ENCODE data around the gene SPART.

Gene SPART, protein sequence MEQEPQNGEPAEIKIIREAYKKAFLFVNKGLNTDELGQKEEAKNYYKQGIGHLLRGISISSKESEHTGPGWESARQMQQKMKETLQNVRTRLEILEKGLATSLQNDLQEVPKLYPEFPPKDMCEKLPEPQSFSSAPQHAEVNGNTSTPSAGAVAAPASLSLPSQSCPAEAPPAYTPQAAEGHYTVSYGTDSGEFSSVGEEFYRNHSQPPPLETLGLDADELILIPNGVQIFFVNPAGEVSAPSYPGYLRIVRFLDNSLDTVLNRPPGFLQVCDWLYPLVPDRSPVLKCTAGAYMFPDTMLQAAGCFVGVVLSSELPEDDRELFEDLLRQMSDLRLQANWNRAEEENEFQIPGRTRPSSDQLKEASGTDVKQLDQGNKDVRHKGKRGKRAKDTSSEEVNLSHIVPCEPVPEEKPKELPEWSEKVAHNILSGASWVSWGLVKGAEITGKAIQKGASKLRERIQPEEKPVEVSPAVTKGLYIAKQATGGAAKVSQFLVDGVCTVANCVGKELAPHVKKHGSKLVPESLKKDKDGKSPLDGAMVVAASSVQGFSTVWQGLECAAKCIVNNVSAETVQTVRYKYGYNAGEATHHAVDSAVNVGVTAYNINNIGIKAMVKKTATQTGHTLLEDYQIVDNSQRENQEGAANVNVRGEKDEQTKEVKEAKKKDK

DNA sequence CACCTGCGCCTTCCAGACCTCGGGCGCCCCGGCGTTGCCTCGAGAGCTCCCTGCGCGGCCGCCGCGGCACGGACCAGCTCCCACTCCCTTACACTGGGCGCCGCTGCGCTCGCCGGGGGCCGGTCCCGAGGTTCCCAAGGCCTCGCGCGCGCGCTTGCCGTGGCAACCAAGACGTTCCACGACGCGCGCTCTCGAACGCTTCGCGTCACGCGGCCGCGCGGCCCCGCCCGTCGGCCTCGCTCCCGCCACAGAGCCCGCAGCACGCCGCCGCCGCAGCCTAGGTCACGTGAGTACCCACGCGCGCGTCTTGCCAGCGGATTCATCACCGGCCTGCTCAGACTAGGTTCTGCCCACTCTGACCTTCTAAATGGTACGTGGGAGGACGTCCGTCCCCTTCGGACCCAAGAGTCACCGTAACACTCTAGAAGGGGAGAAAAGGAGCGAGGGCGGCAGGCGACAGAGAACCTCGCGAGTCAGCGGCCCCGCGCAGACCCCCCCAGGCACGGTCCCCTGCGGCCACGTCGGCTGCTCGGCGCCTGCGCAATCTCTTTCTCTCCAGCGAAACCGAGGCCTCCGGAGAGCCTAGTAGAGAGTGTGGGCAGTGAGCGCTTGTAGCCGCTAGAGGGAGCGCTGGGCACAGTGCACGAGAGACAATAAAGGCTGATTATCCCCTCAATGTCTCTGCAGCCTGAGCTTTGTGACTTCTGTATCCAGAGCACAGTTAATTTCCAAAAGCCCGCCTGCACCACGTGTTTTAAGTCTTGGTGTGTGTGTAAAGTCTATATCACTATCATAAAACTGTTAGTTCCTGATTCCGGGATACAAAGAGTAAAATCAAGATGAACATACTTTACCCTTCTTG, at the start of gene SPART:
Gene SPART (minus strand): TSS at position 173 of the 862 bp plus-strand sequence. CDS start 10,564 bp downstream, outside the sequence.
- DNase-seq (ENCODE audit: low read depth), result peak; percentile 93

DNA sequence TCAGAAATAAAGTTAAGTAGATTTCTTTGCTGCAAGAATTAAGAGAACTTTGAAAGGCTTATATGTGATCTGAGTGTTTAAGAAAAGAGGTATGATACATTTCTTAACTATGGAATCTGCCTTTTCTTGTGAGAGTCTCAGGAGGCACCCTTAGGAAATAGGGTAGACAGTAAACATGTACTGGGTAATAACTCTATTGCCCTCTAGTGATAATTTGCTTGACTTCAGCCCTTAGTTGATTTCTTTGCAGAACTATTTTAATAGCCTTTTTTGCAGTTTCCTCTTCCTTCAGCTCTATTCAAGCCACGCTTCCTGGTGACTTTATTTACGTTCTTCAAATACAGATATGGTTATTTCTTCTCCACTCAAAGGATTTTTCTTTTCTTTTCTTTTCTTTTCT, 49.1 kb upstream of the SPART start:
- peak; percentile 62 for DNase-seq (ENCODE audit: low read depth)

DNA sequence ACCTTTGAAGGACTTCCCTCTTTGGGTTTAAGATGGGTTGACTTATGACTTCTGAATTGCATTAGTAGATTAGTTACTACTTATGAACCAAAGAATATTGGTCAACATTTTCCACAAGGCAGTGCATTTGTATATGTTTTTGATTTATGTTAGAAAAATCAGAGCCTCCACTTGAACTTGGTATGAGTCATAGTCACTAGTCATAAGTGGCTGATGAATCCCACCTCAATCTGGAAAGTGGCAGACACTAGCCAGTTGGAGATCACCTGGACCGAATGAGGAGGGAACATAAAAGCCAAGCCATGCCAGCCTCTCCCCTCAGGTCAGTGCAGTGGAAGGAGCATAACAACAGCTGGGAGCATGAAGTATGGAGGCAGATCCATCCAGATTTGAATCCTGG, 39.3 kb upstream of the SPART start:
- peak; percentile 51 for DNase-seq (ENCODE audit: low read depth)

DNA sequence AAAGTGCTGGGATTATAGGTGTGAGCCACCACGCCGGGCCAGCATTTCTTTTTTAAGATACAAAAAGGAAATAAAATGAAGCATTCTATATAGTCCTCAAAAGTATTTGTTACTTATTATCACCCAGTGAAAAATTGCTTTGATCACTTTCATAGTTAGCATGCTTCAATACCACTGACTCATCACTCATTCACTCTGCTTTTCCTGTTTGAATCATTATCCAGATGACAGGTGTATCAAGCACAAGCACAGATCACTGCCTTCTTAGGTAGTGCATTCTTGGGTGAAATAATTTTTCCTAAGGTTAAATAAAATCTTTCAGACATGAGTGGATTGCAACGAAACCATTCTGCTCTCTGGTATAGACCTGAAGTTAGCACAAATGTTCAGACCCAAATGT, 35.8 kb upstream of the SPART start:
- DNase-seq (ENCODE audit: low read depth), result peak; percentile 15

DNA sequence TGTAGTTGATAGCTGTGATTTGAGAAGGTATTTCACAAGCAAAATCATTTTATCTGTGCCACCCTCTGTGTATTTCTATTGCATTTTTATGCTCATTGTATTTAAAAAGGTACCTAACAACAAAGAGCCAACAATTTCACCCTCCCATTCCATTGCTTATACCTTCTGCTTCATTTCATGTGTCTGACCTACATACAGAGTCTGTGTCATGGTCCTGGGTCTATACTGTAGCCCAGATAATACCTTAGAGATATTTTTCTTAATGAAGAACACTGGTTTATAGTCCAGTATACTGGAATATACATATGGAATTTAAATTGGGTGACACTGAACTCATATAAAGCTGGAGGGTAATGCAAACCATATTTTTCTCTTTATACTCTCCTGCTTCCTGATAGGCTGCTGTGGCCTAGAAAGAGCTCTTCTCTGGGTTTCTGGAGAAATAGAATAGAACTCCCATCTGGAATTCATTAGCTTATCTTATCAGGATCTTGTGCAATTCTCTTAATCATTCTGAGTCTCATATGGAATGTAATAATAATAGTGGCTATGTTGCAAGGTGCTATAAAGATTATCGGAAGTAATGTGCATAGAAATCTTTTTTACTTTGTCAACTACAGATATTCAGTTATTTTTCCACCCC, 31.8 kb upstream of the SPART start:
- DNase-seq (ENCODE audit: low read depth), result no peak

DNA sequence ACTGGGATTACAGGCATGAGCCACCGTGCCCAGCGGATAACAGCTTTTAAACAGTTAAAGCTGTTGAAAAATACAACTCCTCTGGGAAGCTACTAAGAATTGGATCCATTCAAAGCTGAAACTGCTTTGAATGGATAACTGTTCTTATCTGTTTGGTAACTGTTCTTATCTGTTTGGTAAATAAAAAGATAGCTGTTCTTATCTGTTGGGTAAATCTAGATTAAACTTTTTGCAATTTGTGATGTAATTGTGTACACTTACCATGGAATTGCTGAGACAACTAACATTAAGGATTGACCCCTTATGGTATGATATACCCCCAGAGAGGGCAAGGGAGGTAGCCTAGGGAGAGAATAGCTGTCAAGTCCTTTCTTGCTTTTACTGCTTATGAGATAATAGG, 27.9 kb upstream of the SPART start:
- no peak for DNase-seq (ENCODE audit: low read depth)

DNA sequence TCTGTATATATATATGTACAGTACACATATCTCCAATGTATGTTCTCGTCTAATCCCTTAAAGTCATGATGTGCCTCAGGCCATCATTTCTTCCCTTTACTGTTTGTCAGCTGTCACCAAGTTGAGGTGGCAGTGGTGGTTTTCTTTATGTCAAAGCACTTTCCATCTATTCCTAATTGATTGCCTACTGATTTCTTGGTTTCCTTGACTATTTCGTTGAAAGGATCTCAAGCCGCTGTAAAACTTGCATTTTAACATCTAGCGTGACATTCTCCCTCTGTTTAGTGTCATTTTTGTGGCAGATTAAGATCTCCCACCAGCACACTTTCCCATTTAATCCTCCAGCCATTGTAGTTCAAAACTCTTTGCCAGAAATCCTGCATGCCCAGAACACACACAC, 25.0 kb upstream of the SPART start:
- no peak for DNase-seq (ENCODE audit: low read depth)

DNA sequence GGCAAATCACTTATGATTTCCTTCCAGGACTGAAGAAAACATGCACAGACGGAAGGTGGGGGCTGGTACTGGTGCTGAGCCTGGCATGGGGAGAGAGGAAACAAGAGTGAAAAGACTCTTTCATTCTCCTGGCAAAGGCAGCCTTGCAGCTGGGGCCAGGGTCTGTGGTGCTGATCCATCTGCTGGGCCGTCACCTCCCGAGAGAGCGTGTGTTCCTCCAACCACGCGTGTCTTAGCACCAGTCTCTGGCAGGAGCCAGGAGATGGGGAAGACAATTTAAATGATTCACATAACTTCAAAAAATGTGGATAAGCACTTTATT, 23.9 kb upstream of the SPART start:
- no peak for DNase-seq (ENCODE audit: low read depth)

DNA sequence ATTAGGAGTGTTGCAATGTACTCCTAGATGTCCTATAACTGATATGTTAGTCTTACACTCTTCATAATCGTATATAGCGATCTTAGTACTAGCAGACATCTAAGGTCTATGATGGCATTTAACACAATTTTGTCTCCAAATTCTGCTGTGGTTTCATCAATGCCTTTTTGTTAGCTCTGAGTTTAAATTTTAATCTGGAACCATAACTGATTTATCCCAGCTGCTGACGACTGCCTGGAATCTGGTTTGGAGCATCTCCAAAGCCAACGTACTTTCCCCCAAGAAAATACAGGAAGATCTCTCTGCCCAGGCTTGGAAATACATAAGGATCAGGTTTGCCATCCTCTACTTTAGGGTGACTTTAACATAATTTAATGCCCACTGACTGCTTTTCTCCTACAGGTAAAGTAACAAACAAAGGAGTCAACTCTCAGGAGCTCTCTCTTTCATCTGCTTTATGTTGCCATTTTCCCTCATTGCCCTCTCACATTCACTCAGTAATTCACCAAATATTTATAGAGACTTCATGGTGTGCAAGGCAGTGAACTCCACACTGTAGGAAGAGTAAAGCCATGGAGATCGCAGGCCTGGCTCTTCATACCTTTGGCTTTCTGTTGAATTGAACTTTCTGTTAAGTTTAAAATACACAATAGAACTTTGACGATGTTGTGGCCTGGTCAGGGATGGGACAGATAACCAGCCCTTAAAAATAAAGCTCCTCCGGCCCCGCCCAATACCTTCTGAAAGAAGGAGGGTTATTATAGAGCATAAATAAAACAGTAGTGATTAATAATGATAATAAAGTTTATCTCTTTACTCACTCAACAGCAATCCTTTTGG, 23.3 kb upstream of the SPART start:
- DNase-seq (ENCODE audit: low read depth), result no peak

DNA sequence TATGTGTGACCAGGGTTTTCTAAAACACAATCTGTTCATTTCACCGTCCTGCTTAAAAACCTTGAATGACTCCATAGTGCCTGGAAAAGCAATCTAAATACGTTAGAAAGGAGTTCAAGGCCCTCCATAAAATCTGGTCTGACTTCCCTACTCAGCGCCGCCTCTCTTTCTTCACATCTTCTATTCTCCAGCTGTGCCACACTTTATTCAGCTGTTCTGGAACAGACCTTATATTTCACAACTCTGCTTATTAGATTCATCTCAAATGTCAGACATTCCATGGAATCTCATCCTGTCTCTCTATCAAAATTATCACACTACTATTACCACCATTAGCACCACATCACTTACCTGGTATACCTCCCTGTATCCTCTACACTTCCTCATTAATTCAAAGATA, 19.8 kb upstream of the SPART start:
- no peak for DNase-seq (ENCODE audit: low read depth)

DNA sequence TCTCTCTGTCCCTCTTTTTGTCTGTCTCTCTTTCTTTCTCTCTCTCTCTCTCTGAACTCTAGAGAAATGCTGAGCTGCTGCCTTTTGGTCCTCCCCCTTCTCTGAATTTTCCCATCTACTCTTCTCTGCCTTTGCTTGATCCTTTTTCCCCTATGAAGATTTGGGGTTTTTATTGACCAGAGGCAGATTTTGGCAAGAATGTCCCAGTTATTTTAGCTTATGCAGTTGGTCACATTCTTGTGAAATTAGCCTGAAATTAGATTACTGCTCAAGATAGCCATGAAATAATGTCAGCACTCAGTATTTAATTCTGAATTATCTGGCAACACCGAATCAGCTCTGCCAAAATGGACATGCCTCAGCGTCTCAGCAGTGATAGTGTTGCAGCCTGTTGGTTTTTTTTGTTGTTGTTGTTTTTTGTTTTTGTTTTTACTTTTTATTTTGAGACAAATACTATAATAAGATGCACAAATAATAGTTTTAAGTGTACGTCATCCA, 17.2 kb upstream of the SPART start:
- DNase-seq (ENCODE audit: low read depth), result no peak

DNA sequence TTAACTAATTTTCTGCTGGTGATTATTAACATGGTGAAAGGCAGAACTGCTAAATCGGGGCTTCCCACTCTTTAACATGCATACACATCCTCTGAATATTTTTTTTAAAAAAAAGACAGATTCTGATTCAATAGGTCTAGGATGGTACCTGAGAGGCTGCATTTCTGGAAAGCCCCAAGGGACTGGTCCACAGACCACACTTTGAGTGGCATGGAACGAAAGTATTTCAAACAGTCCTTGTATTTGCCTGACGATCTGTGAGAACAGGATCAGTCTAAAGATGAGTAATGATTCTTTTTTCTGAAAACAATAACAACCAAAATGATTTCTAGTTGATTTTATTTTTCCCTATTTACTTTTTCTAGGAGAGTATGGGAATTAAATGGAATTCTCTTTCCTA, 16.7 kb upstream of the SPART start:
- no peak for DNase-seq (ENCODE audit: low read depth)

DNA sequence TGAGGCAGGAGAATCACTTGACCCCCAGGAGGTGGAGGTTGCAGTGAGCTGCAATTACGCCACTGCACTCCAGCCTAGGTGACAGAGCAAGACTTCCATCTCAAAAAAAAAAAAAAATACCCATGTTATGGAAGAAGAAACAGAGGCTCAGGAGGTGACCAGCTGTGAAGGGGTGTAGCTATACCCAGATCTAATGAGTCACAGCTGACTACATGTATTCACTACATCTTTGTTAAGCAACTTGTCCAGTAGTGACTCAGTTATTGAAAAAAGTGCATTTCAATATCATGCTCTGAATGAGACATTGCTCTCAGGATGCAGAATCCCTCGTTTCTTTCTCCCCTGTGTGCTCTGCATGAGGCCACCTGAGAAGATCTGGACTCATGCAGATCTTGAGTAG, 16.1 kb upstream of the SPART start:
- DNase-seq (ENCODE audit: low read depth), result peak; percentile 90

DNA sequence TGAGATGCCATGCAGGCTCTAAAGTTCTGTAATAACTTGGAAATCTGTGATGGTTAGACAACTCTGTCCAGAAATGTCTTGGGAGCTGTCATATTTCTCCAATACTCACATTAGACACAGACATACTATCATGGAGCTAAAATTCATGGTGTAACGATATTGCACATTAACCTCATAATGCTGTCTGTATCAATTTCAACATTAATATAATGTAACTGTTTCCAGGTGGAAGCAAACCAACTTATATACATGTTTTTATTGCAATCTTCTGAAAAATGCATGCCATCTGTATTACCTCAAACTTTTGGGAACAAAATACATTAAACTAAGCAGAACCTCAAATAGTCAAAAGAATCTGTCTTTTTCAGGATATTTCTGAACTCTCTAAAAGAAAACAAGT, 14.7 kb upstream of the SPART start:
- no peak for DNase-seq (ENCODE audit: low read depth)

DNA sequence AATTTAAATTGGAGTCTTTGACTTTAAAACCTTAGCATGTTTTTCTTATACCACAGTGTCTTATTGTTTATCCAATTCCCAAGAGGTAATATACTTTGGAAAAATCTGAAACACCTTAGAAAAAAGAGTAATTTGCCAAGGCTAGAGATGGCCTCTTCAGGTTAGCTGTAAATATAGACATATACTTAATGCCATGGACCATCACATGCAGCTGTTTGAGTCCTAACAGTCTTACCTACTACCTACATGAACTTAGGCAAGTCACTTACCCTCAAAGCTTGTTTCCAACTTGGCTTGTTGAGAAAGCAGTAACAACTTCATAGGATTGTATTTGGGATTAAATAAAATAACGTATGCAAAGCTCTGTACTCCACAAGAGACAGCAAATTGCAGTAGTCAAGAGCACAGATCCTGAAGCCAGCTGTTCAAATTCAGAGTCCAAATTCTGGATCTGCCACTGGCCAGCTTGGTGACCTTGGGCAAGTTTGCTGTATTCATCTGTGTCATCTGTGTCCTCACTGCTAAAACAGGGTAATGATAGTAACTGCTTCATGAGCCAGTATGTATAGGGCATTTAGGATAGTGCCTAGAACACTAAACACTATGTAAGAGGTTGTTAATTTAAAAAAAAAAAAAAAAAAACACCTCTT, 13.2 kb upstream of the SPART start:
- no peak for DNase-seq (ENCODE audit: low read depth)

DNA sequence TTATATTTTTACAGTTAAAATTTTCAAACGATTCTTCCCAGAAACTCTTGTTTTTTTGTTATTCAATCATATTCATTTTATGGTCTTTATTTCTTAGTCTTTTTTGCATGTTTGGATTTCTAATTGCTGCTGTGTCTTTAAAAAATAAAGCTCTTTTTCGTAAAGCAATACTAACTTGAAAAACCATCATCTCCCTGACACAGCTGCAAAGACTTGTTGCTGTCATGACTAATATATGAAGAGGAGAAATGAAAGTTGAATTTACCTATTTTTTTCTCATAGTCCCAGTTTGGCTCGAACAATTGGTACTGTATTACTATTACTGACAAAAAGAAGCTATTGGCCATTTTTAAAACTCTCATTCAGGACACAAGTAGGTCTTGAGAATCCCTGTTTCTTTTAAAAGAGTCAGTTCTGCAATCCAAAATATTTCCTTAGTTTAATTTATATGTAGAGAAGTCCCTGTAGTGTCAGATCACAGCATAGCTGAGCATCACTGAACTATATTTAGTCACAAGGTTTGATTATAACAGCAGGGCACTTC, 12.1 kb upstream of the SPART start:
- DNase-seq (ENCODE audit: low read depth), result no peak

DNA sequence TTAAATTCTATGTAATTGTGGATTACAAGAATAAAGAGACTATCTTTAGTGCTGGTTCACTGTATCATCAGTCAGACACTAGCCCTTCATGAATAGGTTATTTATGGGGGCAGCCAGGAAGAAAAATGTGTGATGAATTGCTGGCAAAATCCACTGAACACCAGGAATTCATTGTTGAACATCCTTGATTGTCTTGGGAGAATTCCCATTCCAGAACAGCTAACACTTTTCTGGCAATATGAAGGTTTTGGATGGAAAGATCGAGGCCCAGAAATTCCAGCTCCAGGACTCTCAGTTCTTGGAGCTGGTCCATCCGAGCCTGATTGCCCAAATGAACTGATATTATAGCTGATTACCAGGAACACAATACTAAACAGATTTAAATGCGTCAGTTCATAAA, 11.5 kb upstream of the SPART start:
- DNase-seq (ENCODE audit: low read depth), result no peak

DNA sequence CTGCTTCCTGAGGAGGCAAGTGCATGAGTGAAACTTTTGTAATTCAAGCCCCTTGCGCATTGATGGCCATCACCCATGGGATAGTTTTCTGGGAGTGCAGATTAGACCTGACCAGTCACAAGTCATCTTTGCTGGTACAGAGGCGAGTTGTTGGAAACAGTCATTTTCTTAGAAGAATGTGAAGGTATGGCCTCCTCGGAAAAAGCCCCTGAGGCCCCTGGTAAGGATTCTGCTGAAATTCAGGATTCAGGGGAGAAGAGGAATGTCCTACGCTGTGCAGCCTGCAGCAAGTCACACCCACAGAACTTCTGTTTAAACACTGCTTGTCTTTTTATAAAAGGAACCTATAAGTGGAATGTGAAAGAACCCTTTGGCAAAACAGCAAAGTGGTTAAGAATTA, 11.0 kb upstream of the SPART start:
- no peak for DNase-seq (ENCODE audit: low read depth)

DNA sequence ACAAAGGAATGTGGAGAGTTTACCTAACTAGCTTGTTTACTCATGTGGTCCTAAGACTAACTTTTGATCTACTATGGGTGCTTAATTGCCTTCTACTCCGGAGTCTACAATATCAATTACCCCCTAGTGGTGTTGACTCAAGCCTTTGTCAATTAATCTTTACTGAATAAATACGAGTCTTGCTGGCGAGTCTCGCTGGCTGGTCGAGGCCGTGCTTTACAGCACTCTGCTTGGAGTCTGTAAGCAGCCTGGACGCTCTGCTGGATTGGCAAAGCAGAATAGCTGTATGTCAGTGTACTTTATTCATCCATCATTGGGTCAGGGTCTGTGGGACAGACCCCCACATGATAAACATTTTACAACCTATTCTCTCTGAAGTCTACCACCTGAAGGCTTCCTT, 9.9 kb upstream of the SPART start:
- no peak for DNase-seq (ENCODE audit: low read depth)

DNA sequence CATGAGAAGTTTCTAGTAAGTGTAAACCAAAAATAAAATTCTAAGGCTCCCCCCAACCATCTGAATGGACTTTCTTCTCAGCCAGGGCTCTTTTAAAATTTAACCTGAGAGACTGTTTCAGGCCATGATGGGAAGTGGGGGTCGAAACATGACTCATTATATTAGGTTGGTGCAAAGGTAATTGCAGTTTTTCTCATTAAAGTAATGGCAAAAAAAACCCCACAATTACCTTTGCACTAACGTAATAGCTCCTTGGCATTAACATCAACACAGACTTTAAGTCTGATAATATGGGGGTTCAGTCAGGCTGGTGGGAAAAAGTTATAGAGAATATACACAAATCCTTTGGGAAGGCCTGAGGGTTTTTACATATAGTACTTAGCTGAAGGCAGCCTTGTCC, 9.4 kb upstream of the SPART start:
- DNase-seq (ENCODE audit: low read depth), result no peak

All from ELR (cell line).